Muscle layer of duodenum (tissue), 2 donors: ENCODE data around the gene CFAP53.
"Not testable (repeated sequence)": the region's sequence is repeated elsewhere in the genome, so short reads cannot be mapped to it uniquely, and the experiment has no call there.

Source experiments
- H3K27ac ChIP-seq: one replicate; pipeline ENCODE4 v1.7.0; 2013; ENCODE audit warnings: mild to moderate bottlenecking, low read length
- H3K27me3 ChIP-seq: one replicate; pipeline ENCODE4 v1.7.0; 2013; ENCODE audit warnings: low read depth, mild to moderate bottlenecking, control low read depth, low read length
- H3K36me3 ChIP-seq, 2 donors: one replicate each; pipeline ENCODE4 v1.7.0; 2013; ENCODE audit warnings: low read length in 2 of 2, control low read depth in 1 of 2, mild to moderate bottlenecking in 1 of 2; ENCODE audit not compliant: insufficient read depth in 2 of 2, control insufficient read depth in 1 of 2
- H3K4me1 ChIP-seq, 2 donors: one replicate each; pipeline ENCODE4 v1.7.0; 2013; ENCODE audit warnings: low read length in 2 of 2, mild to moderate bottlenecking in 2 of 2, control low read depth in 1 of 2, moderate library complexity in 1 of 2; ENCODE audit not compliant: insufficient read depth in 2 of 2, control insufficient read depth in 1 of 2
- H3K4me3 ChIP-seq, 2 donors: one replicate each; pipeline ENCODE4 v1.7.0; 2013; ENCODE audit warnings: low read length in 2 of 2, low read depth in 1 of 2, mild to moderate bottlenecking in 1 of 2
- H3K9me3 ChIP-seq, 2 donors: one replicate each; pipeline ENCODE4 v1.7.0; 2013; ENCODE audit warnings: low read length in 2 of 2, control low read depth in 1 of 2, mild to moderate bottlenecking in 1 of 2; ENCODE audit not compliant: control insufficient read depth in 1 of 2
- donor health status: healthy.

CFAP53 gene, protein sequence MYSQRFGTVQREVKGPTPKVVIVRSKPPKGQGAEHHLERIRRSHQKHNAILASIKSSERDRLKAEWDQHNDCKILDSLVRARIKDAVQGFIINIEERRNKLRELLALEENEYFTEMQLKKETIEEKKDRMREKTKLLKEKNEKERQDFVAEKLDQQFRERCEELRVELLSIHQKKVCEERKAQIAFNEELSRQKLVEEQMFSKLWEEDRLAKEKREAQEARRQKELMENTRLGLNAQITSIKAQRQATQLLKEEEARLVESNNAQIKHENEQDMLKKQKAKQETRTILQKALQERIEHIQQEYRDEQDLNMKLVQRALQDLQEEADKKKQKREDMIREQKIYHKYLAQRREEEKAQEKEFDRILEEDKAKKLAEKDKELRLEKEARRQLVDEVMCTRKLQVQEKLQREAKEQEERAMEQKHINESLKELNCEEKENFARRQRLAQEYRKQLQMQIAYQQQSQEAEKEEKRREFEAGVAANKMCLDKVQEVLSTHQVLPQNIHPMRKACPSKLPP

DNA sequence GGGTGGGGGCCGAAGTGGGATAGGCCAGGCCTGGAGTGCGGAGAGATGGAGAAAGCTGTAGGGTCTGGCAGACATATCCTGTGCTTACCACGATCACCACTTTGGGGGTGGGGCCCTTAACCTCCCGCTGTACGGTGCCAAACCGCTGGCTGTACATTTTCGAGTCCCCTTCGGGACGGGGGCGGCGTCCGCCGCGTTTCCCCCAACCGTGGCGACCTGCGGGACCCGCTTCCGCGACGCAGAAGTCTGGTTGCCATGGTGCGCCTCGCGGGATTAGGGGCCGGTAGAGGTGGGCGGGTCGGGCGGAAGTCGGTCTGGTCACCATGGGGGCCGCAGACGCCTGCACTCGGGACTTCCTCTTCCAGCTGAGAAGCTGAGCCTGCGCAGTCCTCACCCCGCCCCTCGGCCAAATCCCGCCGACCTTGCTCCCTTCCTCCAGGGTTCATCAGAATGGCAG lies at the start of gene CFAP53:
Gene CFAP53 (minus strand): TSS at position 248 of the 457 bp plus-strand sequence. CDS start 91 bp downstream, at position 157.
- H3K4me3 ChIP-seq = peak within 1 kb of the TSS; percentile 82 to 92
- no peaks in the 10 kb centered on the region for H3K27me3 ChIP-seq
- no peak within 1 kb of the TSS for H3K27ac ChIP-seq
- H3K4me1 ChIP-seq = peaks cover 0 to 6% of the 10 kb centered on the region in 2 donors
- peaks cover 19 to 22% of the 10 kb centered on the region in 2 donors for H3K36me3 ChIP-seq
- no peaks in the 10 kb centered on the region for H3K9me3 ChIP-seq

DNA sequence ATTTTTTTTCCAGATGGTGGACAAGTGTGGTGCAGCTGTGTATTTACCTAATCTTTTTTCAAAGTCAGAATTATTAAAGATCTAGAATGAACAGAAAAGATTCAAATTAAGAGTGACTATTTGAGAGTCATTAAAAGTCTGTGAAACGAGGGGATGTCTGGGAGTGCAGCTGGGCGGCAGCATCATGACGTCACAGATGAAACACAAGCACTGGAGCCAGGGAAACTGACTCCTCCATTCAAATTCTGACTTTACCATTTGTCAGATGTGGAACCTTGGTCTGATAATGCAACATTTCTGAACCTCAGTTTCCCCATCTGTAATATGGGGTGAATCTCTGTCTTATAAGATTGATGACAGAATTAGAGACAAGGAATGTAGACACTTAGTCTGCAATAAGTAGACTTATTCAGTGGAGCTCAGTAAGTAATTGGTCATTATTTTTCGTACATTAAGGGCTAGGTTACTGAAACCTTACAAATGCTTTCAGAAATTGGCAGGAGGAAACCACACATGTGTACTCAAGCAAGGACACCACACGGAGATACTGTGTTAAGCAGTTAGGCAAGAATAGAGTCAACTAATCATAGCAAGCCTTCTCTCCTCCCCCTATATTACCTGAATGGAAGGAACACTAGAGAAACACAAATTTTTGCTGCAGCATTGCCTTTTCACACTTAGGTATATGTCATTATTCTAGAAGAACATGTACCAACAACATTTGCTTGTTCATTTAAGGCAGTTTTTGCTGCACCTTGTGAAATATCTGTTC lies 49.0 kb upstream of the CFAP53 start:
- no peak overlapping the region for H3K27ac ChIP-seq
- no peaks in the 10 kb centered on the region for H3K4me1 ChIP-seq
- no peak overlapping the region for H3K4me3 ChIP-seq
- H3K9me3 ChIP-seq = no peaks in the 10 kb centered on the region
- no peaks in the 10 kb centered on the region for H3K27me3 ChIP-seq
- H3K36me3 ChIP-seq = no peaks in the 10 kb centered on the region

DNA sequence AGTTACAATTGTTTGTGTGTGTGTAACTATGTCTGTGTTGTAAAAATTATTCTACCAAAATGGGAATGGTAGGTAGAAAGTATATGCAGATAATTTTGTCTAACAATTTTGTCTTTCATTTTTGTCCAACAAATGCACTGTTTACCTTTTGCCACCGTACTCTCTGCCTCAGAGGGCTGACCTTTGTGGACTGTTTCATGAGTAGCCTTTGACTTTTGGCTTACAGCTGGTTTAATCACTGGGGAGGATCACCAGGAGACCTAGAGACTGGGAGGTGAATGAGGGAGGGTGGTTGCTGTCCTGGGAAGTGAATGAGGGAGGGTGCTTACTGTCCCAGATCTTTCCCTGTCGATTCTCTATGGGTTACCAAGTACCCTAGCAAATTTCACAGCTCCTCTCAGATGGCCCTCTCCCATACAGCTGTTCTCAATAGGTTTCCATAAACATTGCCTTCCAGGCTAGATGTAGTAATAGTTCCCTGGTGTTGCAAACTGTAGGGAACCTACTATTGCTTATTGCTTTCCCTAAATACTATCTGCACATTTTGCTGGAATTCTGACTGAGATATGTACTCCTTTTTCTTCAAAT lies 47.7 kb upstream of the CFAP53 start:
- Histone ChIP-seq H3K4me1 (no peaks in the 10 kb centered on the region), H3K4me3 (no peak overlapping the region), H3K36me3 (no peaks in the 10 kb centered on the region), H3K9me3 (no peaks in the 10 kb centered on the region), H3K27me3 (no peaks in the 10 kb centered on the region), H3K27ac (no peak overlapping the region)

DNA sequence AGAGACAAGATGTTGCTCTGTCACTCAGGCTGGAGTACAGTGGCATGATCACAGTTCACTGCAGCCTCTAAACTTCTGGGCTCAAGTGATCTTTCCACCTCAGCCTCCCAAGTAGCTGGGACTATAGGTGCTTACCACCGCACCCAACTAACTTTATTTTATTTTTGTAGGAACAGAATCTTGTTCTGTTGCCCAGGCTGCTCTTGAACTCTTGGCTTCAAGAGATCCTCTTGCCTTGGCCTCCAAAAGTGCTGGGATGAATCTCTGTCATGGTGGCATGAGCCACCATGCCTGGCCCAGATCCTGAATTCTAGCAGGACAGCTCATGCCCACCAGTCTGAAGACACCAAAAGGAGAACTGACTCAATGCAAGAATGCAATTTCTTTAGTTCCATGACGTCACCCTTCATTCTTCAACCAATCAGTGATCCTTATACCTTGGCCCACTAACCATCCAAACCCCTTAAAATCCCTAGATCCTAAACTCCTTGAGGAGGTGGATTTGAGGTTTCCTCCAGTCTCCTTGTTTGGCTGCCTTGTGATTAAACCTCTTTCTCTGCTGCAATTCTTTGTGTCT lies 46.8 kb upstream of the CFAP53 start:
- no peak overlapping the region for H3K4me3 ChIP-seq
- H3K4me1 ChIP-seq = peaks cover 0 to 5% of the 10 kb centered on the region in 2 donors
- no peaks in the 10 kb centered on the region for H3K27me3 ChIP-seq
- H3K9me3 ChIP-seq = no peaks in the 10 kb centered on the region
- no peak overlapping the region for H3K27ac ChIP-seq
- H3K36me3 ChIP-seq = no peaks in the 10 kb centered on the region

DNA sequence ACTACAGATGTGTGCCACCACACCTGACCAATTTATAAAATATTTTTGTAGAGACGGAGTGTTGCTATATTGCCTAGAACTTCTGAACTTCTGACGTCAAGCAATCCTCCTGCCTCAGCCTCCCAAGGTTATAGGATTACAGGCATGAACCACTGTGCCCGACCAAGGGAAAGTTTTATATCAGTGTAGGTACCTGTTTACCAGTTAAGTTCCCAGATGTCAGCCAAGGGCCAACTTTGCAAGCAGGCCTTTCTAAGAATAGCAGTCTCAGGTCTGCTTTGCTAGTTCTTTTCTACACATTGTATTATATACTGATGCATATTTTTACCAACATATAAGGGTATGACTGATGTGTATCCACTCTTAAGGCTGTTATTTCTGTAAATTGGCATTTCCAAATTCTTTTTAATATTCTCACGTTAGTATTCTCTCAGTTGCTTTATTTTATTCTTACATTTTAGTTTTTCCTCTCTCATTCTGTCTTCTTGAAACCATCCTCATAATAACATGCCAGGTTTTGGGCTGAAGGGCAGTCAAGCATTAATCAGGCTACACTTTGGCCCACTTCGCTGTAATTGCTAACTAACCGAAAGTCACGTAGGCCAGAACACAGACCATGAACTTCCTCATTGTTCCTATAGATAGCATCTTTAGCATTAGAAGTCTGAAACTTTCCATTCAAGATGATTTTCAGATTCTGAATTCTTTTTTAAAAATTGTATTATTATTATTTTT lies 46.2 kb upstream of the CFAP53 start:
- Histone ChIP-seq H3K27ac (no peak overlapping the region), H3K4me3 (no peak overlapping the region), H3K4me1 (peaks cover 0 to 8% of the 10 kb centered on the region in 2 donors), H3K9me3 (no peaks in the 10 kb centered on the region), H3K36me3 (no peaks in the 10 kb centered on the region), H3K27me3 (no peaks in the 10 kb centered on the region)

DNA sequence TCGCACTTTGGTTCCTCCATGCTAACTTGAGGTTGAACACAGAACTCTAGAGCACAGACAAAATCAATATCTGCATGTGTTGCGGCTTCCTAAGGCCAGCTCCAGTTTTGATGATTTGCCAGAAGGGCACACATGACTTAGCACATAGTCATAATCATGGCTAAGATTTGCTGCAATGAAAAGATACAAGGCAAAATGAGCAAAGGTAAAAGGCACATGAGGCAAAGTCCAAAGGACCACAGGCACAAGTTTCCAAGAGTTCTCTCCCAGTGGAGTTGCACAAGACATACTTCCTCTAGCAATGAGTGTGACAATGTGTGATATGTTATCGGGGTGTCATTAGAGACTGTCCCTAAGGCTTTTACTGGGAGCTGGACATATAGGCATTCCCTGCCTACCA lies 45.4 kb upstream of the CFAP53 start:
- Histone ChIP-seq H3K27me3 (no peaks in the 10 kb centered on the region), H3K4me1 (peaks cover 3 to 13% of the 10 kb centered on the region in 2 donors), H3K27ac (no peak overlapping the region), H3K36me3 (no peaks in the 10 kb centered on the region), H3K4me3 (no peak overlapping the region), H3K9me3 (no peaks in the 10 kb centered on the region)

DNA sequence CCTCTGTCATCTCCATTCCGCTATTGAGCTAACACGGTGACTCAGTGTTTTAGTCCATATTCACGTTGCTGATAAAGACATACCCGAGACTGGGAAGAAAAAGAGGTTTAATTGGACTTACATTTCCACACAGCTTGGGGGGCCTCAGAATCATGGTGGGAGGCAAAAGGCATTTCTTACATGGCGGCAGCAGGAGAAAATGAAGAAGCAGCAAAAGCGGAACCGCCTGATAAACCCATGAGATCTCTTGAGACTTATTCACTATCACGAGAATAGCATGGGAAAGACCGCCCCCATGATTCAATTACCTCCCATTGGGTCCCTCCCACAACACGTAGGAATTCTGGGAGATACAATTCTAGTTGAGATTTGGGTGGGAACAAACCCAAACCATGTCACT lies 43.8 kb upstream of the CFAP53 start:
- Histone ChIP-seq H3K27ac (no peak overlapping the region), H3K27me3 (no peaks in the 10 kb centered on the region), H3K4me1 (peaks cover 3 to 13% of the 10 kb centered on the region in 2 donors), H3K4me3 (no peak overlapping the region), H3K36me3 (no peaks in the 10 kb centered on the region), H3K9me3 (no peaks in the 10 kb centered on the region)

DNA sequence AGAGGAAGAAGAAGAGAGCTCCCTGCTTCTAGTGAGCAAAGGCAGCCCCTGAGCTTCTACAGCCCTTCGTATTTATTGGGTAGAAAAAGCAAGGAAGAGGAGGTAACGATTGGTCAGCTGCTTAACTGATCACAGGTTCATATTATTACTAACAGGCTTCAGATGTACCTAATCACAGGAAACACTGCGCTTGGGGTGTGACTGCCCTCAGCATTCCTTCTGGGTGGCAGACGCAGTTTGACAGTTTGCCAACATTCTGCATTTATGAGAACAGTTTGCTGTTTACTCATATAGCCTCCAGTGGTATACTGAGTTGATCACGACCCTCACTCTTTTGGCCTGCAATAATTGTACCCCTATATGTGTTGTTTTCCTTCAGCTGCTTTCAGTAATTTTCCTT lies 42.6 kb upstream of the CFAP53 start:
- not testable (repeated sequence) for H3K27ac ChIP-seq, H3K4me3 ChIP-seq, H3K9me3 ChIP-seq, H3K27me3 ChIP-seq, H3K36me3 ChIP-seq
- H3K4me1 ChIP-seq = peaks cover 3 to 13% of the 10 kb centered on the region in 2 donors

DNA sequence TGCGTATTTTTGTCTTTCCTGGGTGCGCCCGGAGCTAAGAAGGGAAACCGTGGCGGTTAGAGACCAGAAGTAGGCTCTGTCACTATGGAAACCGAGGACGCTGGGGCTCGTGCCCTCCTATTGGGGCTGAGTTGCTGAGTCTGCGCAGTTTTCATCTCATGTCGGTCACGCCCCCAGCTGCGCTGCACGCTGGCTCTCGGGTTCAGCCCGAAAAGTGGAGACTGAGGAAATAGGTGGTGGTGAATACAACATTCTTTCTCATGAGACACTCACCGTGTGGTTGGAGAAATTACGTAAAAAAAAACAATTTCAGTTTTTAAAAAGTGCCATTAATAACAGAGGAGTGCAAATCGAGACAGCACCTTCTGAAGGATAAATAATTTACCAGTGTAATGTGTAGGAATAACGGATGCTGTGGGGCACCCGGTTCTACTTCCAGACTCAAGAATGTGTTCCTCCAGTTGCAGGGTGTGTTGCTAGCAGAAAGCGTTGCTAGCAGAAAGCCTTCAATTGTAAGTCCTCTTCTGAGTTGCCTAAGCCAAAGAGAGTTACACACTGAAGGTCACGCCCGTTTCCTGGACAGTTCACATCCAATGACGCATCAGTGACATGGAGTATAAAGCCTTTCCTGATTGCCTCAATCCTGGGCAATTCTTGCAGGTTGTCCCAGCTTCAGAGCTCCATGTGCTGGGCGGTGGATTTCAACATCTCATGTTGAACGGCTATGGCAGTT lies 41.6 kb upstream of the CFAP53 start:
- peaks cover under 1% of the 10 kb centered on the region for H3K27me3 ChIP-seq
- peak overlapping the region; percentile 45 to 67 for H3K4me3 ChIP-seq
- no peaks in the 10 kb centered on the region for H3K9me3 ChIP-seq
- H3K4me1 ChIP-seq = peaks cover 3 to 13% of the 10 kb centered on the region in 2 donors
- H3K36me3 ChIP-seq = no peaks in the 10 kb centered on the region
- no peak overlapping the region for H3K27ac ChIP-seq

DNA sequence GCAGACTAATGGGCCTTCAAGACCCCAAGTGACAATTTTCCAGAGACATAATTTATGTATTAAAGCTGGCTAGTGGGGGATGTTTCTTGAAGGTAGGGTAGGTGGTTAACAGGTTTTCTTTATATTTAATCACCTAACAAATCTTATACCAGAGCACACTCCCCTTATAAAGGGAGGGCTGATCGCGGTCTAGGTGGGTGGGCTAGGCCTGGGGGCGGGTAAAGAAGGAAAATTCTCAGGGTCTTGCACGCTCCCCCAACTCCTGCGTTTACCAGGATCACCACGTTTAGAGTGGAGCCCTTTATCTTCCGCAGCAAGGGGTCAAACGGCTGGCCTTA lies 41.1 kb upstream of the CFAP53 start:
- Histone ChIP-seq H3K4me3 (peak overlapping the region; percentile 45 to 67), H3K4me1 (peaks cover 3 to 13% of the 10 kb centered on the region in 2 donors), H3K9me3 (no peaks in the 10 kb centered on the region), H3K36me3 (no peaks in the 10 kb centered on the region), H3K27ac (no peak overlapping the region), H3K27me3 (peaks cover 5% of the 10 kb centered on the region)
